Gastrocnemius medialis (tissue), 4 donors: Measurements from ENCODE around the gene AGPS.

Source experiments
- POLR2A ChIP-seq, 2 donors: fragments of 450-650 bp; IDR thresholded peaks; one replicate each; pipeline ENCODE4 v1.6.1; 2017; ENCODE audit warnings: antibody characterized with exemption in 2 of 2, mild to moderate bottlenecking in 2 of 2, moderate library complexity in 2 of 2
- TF ChIP-seq, protein P1 (sequence below), 5 experiments: fragments of 450-650 bp in 3 of 5; fragments of 200-600 bp in 2 of 5; sonication (generic) in 2 of 5; IDR thresholded peaks in 4 of 5; conservative IDR thresholded peaks in 1 of 5; 1 replicate in 4 of 5; 2 replicates in 1 of 5; pipeline ENCODE4 v1.5.1; 2016 to 2019; ENCODE audit warnings: antibody characterized with exemption in 5 of 5, mild to moderate bottlenecking in 3 of 5, moderate library complexity in 3 of 5

DNA sequence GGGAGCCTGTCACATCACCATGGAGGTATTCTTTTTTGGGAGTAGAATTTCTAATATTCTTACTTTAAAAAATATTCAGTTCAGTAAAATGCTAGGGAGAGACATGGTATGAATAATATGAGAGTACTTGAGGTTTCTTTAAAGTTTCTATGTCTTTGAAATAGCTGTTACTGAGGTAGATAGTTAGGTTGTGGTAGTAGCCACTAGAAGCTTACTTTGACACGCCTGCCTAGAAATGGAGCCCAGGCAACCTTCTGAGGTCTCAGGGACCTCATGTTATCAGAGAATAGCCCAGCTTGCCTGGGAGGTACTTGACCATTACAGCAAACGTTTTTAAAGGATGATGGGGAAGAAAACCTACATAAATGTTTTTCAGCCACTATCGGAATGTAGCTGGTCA is 131.2 kb downstream of the AGPS start:
- TF ChIP-seq, protein P1, sequence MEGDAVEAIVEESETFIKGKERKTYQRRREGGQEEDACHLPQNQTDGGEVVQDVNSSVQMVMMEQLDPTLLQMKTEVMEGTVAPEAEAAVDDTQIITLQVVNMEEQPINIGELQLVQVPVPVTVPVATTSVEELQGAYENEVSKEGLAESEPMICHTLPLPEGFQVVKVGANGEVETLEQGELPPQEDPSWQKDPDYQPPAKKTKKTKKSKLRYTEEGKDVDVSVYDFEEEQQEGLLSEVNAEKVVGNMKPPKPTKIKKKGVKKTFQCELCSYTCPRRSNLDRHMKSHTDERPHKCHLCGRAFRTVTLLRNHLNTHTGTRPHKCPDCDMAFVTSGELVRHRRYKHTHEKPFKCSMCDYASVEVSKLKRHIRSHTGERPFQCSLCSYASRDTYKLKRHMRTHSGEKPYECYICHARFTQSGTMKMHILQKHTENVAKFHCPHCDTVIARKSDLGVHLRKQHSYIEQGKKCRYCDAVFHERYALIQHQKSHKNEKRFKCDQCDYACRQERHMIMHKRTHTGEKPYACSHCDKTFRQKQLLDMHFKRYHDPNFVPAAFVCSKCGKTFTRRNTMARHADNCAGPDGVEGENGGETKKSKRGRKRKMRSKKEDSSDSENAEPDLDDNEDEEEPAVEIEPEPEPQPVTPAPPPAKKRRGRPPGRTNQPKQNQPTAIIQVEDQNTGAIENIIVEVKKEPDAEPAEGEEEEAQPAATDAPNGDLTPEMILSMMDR (IDR thresholded peaks at IDR 0.05 in 4 of 5, conservative IDR thresholded peaks at IDR 0.05 in 1 of 5) = no peak
- no peak for TF ChIP-seq POLR2A (IDR thresholded peaks at IDR 0.05)
